Mesodermal cell (in vitro differentiated cells): ENCODE data around the gene HDAC4.

Source experiments
- H3K27ac ChIP-seq: 2 replicates; pipeline ENCODE4 v1.7.0; 2013; ENCODE audit warnings: mild to moderate bottlenecking, low read depth, low read length, moderate library complexity; ENCODE audit not compliant: severe bottlenecking
- H3K36me3 ChIP-seq: 2 replicates; pipeline ENCODE4 v1.7.1; 2013; ENCODE audit warnings: mild to moderate bottlenecking, low read length, moderate library complexity; ENCODE audit not compliant: control insufficient read depth, insufficient read depth
- H3K4me1 ChIP-seq: one replicate; pipeline ENCODE4 v1.7.1; 2013; ENCODE audit warnings: mild to moderate bottlenecking, low read length; ENCODE audit not compliant: insufficient read depth, control insufficient read depth, poor library complexity, severe bottlenecking
- H3K4me3 ChIP-seq: 2 replicates; pipeline ENCODE4 v1.7.0; 2013; ENCODE audit warnings: low read length, control low read depth, mild to moderate bottlenecking; ENCODE audit not compliant: insufficient read depth, poor library complexity, severe bottlenecking; ENCODE audit errors: extremely low read depth
- H3K9me3 ChIP-seq: 2 replicates; pipeline ENCODE4 v1.7.1; 2013; ENCODE audit warnings: mild to moderate bottlenecking, low read length, moderate library complexity; ENCODE audit not compliant: control insufficient read depth
- WGBS, 2 experiments: methylation state at CpG; one replicate each; pipeline ENCODE4 v1.1.5; 2013; ENCODE audit warnings: missing lambda C conversion rate in 2 of 2; ENCODE audit not compliant: insufficient coverage in 2 of 2; 5-methylcytosine and 5-hydroxymethylcytosine counted together

The HDAC4 gene

GRCh38 chr2:239195992-239196391, 204.8 kb downstream of the HDAC4 start:
- WGBS, 2 experiments, result 89 to 100% methylated on average over 2 to 3 of the region's 4 CpGs
- H3K36me3 ChIP-seq, result peaks cover 4% of the 10 kb centered on the region
- H3K4me1 ChIP-seq, result no peaks in the 10 kb centered on the region
- H3K9me3 ChIP-seq, result no peaks in the 10 kb centered on the region
- H3K27ac ChIP-seq, result peak overlapping the region; percentile 49
- no peak overlapping the region for H3K4me3 ChIP-seq

GRCh38 chr2:239195318-239195871, 205.4 kb downstream of the HDAC4 start:
- Histone ChIP-seq H3K9me3 (no peaks in the 10 kb centered on the region), H3K4me3 (no peak overlapping the region), H3K27ac (peak overlapping the region; percentile 49), H3K36me3 (peaks cover 4% of the 10 kb centered on the region), H3K4me1 (no peaks in the 10 kb centered on the region)
- 92 to 94% methylated on average over 15 of the region's 15 CpGs for WGBS, 2 experiments

- Histone ChIP-seq H3K4me3 (no peak overlapping the region), H3K9me3 (no peaks in the 10 kb centered on the region), H3K4me1 (no peaks in the 10 kb centered on the region), H3K27ac (no peak overlapping the region), H3K36me3 (peaks cover 4% of the 10 kb centered on the region)
- WGBS, 2 experiments, result 93 to 97% methylated on average over 17 to 23 of the region's 23 CpGs
These were observed 206.0 kb downstream of the HDAC4 start for GRCh38 chr2:239194731-239195317.

GRCh38 chr2:239193925-239194677, 206.7 kb downstream of the HDAC4 start:
- no peak overlapping the region for H3K27ac ChIP-seq
- WGBS, 2 experiments, result 84 to 90% methylated on average over 16 to 17 of the region's 17 CpGs
- no peaks in the 10 kb centered on the region for H3K4me1 ChIP-seq
- H3K9me3 ChIP-seq, result no peaks in the 10 kb centered on the region
- peaks cover 11% of the 10 kb centered on the region for H3K36me3 ChIP-seq
- H3K4me3 ChIP-seq, result no peak overlapping the region

- H3K4me1 ChIP-seq, result no peaks in the 10 kb centered on the region
- WGBS, 2 experiments, result 91 to 98% methylated on average over 10 of the region's 12 CpGs
- peaks cover 4% of the 10 kb centered on the region for H3K9me3 ChIP-seq
- peaks cover 16% of the 10 kb centered on the region for H3K36me3 ChIP-seq
- H3K27ac ChIP-seq, result no peak overlapping the region
- H3K4me3 ChIP-seq, result no peak overlapping the region
These were observed 207.4 kb downstream of the HDAC4 start for GRCh38 chr2:239193401-239193811.

- H3K4me1 ChIP-seq, result no peaks in the 10 kb centered on the region
- peaks cover 20% of the 10 kb centered on the region for H3K36me3 ChIP-seq
- H3K4me3 ChIP-seq, result no peak overlapping the region
- H3K27ac ChIP-seq, result no peak overlapping the region
- peaks cover 4% of the 10 kb centered on the region for H3K9me3 ChIP-seq
- 96 to 97% methylated on average over 4 to 5 of the region's 8 CpGs for WGBS, 2 experiments
These were observed 207.8 kb downstream of the HDAC4 start for GRCh38 chr2:239192975-239193374.

GRCh38 chr2:239192456-239192855, 208.4 kb downstream of the HDAC4 start:
- Histone ChIP-seq H3K4me3 (no peak overlapping the region), H3K36me3 (peaks cover 25% of the 10 kb centered on the region), H3K9me3 (peaks cover 4% of the 10 kb centered on the region), H3K27ac (no peak overlapping the region), H3K4me1 (no peaks in the 10 kb centered on the region)
- WGBS, 2 experiments, result 79 to 85% methylated on average over 14 of the region's 17 CpGs

- Histone ChIP-seq H3K4me1 (no peaks in the 10 kb centered on the region), H3K27ac (no peak overlapping the region), H3K9me3 (peaks cover 4% of the 10 kb centered on the region), H3K36me3 (peaks cover 22% of the 10 kb centered on the region), H3K4me3 (no peak overlapping the region)
- WGBS, 2 experiments, result 96 to 99% methylated on average over 10 to 12 of the region's 15 CpGs
These were observed 209.6 kb downstream of the HDAC4 start for GRCh38 chr2:239190921-239191885.

GRCh38 chr2:239190361-239190760, 210.5 kb downstream of the HDAC4 start:
- Histone ChIP-seq H3K36me3 (peaks cover 22% of the 10 kb centered on the region), H3K4me3 (no peak overlapping the region), H3K4me1 (no peaks in the 10 kb centered on the region), H3K27ac (no peak overlapping the region), H3K9me3 (peaks cover 4% of the 10 kb centered on the region)
- WGBS, 2 experiments, result 94 to 95% methylated on average over 15 of the region's 22 CpGs

GRCh38 chr2:239189711-239190131, 211.1 kb downstream of the HDAC4 start:
- WGBS, 2 experiments, result 94 to 95% methylated on average over 21 of the region's 23 CpGs
- H3K4me3 ChIP-seq, result no peak overlapping the region
- peaks cover 4% of the 10 kb centered on the region for H3K9me3 ChIP-seq
- H3K4me1 ChIP-seq, result no peaks in the 10 kb centered on the region
- peaks cover 22% of the 10 kb centered on the region for H3K36me3 ChIP-seq
- H3K27ac ChIP-seq, result no peak overlapping the region
